ENCODE measurements around the gene CLSTN1. TPM values are rescaled to one million over a fixed set of nuclear protein-coding genes. Genes with fewer than 3 reads are reported as not detected.

The CLSTN1 gene
- total RNA-seq, 1 donor from 2014 or later, result 179 TPM

DNA sequence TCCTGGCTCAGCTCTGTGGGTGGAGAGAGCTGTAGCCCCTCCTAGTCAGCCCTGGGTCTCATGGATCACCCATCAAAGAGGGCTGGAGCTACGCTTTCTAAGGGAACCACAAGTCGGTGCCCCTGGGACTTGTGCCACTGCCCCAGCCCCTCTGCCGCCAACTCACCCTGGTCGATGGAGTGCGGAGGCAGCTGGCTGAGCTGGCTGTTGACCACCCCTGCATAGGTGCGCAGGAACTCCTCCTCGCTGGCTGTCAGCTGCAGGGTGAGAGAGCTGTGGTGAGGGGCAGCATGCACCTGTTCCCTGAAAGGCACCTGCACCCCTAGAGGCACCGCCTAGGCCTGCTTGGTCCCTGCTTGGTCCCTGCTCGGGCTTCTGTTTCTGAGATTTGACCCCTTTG lies 47.3 kb upstream of the CLSTN1 start:
- no peak for DNase-seq (ENCODE audit: extremely low spot score, unreplicated experiment)
- no peaks in the 10 kb centered on the region for H3K27me3 Mint-ChIP-seq (ENCODE audit: unreplicated experiment)
- TF ChIP-seq, protein P1, sequence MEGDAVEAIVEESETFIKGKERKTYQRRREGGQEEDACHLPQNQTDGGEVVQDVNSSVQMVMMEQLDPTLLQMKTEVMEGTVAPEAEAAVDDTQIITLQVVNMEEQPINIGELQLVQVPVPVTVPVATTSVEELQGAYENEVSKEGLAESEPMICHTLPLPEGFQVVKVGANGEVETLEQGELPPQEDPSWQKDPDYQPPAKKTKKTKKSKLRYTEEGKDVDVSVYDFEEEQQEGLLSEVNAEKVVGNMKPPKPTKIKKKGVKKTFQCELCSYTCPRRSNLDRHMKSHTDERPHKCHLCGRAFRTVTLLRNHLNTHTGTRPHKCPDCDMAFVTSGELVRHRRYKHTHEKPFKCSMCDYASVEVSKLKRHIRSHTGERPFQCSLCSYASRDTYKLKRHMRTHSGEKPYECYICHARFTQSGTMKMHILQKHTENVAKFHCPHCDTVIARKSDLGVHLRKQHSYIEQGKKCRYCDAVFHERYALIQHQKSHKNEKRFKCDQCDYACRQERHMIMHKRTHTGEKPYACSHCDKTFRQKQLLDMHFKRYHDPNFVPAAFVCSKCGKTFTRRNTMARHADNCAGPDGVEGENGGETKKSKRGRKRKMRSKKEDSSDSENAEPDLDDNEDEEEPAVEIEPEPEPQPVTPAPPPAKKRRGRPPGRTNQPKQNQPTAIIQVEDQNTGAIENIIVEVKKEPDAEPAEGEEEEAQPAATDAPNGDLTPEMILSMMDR (IDR thresholded peaks at IDR 0.05), result no peak
- H3K36me3 Mint-ChIP-seq (ENCODE audit: unreplicated experiment), result peaks cover 3% of the 10 kb centered on the region
- H3K27ac Mint-ChIP-seq (ENCODE audit: unreplicated experiment), result no peak overlapping the region
- H3K4me3 Mint-ChIP-seq (ENCODE audit: unreplicated experiment), result no peak overlapping the region
- peaks cover 4% of the 10 kb centered on the region for H3K4me1 Mint-ChIP-seq (ENCODE audit: unreplicated experiment)
- H3K9me3 Mint-ChIP-seq (ENCODE audit: unreplicated experiment), result no peaks in the 10 kb centered on the region

DNA sequence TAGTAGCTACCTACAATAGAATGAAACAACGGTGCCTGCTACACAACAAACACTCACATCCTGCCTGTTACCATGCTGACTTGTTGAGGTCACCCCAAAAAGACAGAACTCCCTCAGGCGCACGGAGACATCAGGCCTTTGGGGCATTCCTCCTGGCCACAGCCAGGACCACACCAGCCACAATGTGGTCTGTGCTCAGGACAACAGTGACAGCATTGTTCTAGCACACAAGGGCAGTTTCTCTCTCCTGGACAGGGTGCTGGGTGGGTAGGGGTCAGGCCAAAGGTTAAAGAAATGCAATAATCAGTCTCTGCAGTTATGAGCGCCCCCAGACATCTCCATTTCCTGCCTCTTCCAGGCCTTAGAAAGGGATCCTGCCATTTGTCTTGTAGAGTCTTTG lies 46.8 kb upstream of the CLSTN1 start:
- no peak overlapping the region for H3K4me3 Mint-ChIP-seq (ENCODE audit: unreplicated experiment)
- no peak for DNase-seq (ENCODE audit: extremely low spot score, unreplicated experiment)
- peaks cover 9% of the 10 kb centered on the region for H3K4me1 Mint-ChIP-seq (ENCODE audit: unreplicated experiment)
- H3K9me3 Mint-ChIP-seq (ENCODE audit: unreplicated experiment), result no peaks in the 10 kb centered on the region
- no peaks in the 10 kb centered on the region for H3K27me3 Mint-ChIP-seq (ENCODE audit: unreplicated experiment)
- no peak overlapping the region for H3K27ac Mint-ChIP-seq (ENCODE audit: unreplicated experiment)
- TF ChIP-seq, protein P1 (IDR thresholded peaks at IDR 0.05), result no peak
- peaks cover 3% of the 10 kb centered on the region for H3K36me3 Mint-ChIP-seq (ENCODE audit: unreplicated experiment)

DNA sequence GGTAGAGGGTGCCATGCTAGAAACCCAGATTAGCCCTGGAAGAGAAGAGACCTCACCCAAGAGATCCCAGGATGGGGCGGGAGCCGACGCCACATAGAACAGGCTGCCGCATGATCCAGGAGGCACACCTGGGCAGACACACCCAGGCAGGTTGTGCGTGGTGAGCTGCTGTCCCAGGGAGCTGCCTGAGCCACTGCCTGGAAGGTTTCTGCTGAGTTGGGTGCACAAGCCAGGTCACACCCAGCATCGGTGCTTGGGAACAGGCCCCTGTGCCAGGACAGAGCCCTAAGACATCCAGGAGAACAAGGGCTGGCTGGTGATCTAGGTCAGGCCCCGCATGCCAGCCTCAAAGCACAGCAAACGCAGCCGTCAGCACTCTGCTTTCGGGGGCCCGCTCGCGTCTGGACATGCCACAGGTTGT lies 46.1 kb upstream of the CLSTN1 start:
- H3K9me3 Mint-ChIP-seq (ENCODE audit: unreplicated experiment), result no peaks in the 10 kb centered on the region
- no peak for DNase-seq (ENCODE audit: extremely low spot score, unreplicated experiment)
- no peak overlapping the region for H3K27ac Mint-ChIP-seq (ENCODE audit: unreplicated experiment)
- H3K4me1 Mint-ChIP-seq (ENCODE audit: unreplicated experiment), result peaks cover 7% of the 10 kb centered on the region
- TF ChIP-seq, protein P1 (IDR thresholded peaks at IDR 0.05), result no peak
- H3K27me3 Mint-ChIP-seq (ENCODE audit: unreplicated experiment), result no peaks in the 10 kb centered on the region
- peaks cover 3% of the 10 kb centered on the region for H3K36me3 Mint-ChIP-seq (ENCODE audit: unreplicated experiment)
- H3K4me3 Mint-ChIP-seq (ENCODE audit: unreplicated experiment), result no peak overlapping the region

DNA sequence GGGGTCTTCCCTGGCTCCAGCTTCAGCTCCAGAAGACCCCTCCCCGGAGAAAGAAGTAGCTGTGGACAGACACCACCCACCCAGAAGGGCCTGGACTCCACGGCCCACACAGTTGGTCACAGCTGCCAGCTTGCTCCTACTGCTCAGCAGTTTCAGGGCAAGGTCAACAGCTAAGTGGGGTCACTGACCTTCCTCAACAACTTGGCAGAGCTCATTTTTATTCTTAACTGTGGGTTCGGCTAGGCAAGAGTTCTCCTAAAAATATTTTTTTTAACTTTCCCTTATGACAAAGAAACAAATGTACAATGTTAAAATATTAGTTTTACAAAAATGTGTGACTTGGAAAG lies 44.5 kb upstream of the CLSTN1 start:
- peaks cover 7% of the 10 kb centered on the region for H3K4me1 Mint-ChIP-seq (ENCODE audit: unreplicated experiment)
- H3K27me3 Mint-ChIP-seq (ENCODE audit: unreplicated experiment), result no peaks in the 10 kb centered on the region
- H3K9me3 Mint-ChIP-seq (ENCODE audit: unreplicated experiment), result no peaks in the 10 kb centered on the region
- no peak overlapping the region for H3K4me3 Mint-ChIP-seq (ENCODE audit: unreplicated experiment)
- H3K27ac Mint-ChIP-seq (ENCODE audit: unreplicated experiment), result no peak overlapping the region
- H3K36me3 Mint-ChIP-seq (ENCODE audit: unreplicated experiment), result peaks cover 4% of the 10 kb centered on the region
- DNase-seq (ENCODE audit: extremely low spot score, unreplicated experiment), result no peak
- TF ChIP-seq, protein P1 (IDR thresholded peaks at IDR 0.05), result no peak

DNA sequence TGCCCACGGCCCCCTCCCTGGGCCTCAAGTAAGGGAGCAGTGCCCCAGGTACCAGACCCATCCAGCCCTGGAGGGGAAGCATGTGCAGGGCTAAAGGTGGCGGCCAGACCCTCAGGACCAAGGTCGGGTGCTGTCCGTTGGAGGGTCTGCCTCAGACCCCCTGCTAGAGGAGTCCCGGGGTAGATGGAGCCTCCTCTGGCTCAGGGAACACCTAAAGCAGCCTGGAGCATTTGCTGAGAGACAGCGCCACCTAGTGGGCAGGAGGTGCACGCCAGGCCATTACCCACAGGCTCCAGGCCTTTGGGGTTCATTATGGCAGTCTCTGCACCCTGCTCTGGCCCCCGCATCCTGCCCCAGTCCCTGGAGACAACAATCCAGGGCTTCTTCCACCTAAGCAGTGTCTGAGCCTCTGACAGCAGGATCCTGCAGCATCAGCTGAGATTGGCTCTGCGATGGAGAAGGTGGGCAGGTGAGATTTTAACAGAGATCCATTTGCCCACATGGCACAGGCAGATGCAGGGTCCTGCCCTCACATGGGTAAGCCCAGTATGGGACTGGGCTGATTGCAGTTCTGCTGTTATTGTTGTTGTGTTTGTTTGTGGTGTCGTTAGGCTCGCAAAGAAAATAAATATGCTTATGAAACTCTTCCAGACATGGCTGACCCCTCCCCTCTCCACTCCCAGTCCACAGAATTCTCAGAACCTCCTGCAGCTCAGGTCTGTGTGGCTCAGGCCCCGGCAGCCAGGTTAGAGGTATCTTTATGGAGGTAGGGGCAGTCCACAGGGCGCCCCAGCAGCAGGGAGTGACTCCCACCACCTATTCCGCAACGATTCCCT lies 43.9 kb upstream of the CLSTN1 start:
- Mint-ChIP-seq H3K4me1 (ENCODE audit: unreplicated experiment) (peaks cover 9% of the 10 kb centered on the region), H3K4me3 (ENCODE audit: unreplicated experiment) (no peak overlapping the region), H3K9me3 (ENCODE audit: unreplicated experiment) (no peaks in the 10 kb centered on the region), H3K27me3 (ENCODE audit: unreplicated experiment) (no peaks in the 10 kb centered on the region), H3K27ac (ENCODE audit: unreplicated experiment) (no peak overlapping the region), H3K36me3 (ENCODE audit: unreplicated experiment) (peaks cover 6% of the 10 kb centered on the region)
- TF ChIP-seq, protein P1 (IDR thresholded peaks at IDR 0.05), result peak; percentile 99
- peak; percentile 93 for DNase-seq (ENCODE audit: extremely low spot score, unreplicated experiment)

Measured in osteocyte (in vitro differentiated cells).